Spleen (tissue), 7 donors: ENCODE results near the gene SFMBT1.

ENCODE experiments used
- POLR2AphosphoS5 ChIP-seq, 3 donors: sonication (generic); formaldehyde crosslinking; IDR thresholded peaks; one replicate each; pipeline ENCODE4 v1.5.1; 2017; ENCODE audit warnings: antibody characterized with exemption in 3 of 3
- TF ChIP-seq, protein P1 (sequence below), 11 experiments: fragments of 200-600 bp in 7 of 11; fragments of 450-650 bp in 4 of 11; sonication (generic) in 4 of 11; IDR thresholded peaks in 8 of 11; conservative IDR thresholded peaks in 3 of 11; 1 replicate in 7 of 11; 2 replicates in 4 of 11; pipeline versions ENCODE4 v1.4.0 to v1.8.0; 2016 to 2021; ENCODE audit warnings: antibody characterized with exemption in 11 of 11, inconsistent platforms in 4 of 11, mild to moderate bottlenecking in 1 of 11
- donor health status: DM: no; HTN: no; CAD: no; lungs with moderate emphysema.
- donor health status: DM: no; HTN: no; CAD: no.
- donor health status: DM: no; HTN: no; CAD: no.

GRCh38 chr3:52890735-52891134 lies 155.1 kb downstream of the SFMBT1 start:
- TF ChIP-seq POLR2AphosphoS5 (IDR thresholded peaks at IDR 0.05), result no peak
- TF ChIP-seq, protein P1, sequence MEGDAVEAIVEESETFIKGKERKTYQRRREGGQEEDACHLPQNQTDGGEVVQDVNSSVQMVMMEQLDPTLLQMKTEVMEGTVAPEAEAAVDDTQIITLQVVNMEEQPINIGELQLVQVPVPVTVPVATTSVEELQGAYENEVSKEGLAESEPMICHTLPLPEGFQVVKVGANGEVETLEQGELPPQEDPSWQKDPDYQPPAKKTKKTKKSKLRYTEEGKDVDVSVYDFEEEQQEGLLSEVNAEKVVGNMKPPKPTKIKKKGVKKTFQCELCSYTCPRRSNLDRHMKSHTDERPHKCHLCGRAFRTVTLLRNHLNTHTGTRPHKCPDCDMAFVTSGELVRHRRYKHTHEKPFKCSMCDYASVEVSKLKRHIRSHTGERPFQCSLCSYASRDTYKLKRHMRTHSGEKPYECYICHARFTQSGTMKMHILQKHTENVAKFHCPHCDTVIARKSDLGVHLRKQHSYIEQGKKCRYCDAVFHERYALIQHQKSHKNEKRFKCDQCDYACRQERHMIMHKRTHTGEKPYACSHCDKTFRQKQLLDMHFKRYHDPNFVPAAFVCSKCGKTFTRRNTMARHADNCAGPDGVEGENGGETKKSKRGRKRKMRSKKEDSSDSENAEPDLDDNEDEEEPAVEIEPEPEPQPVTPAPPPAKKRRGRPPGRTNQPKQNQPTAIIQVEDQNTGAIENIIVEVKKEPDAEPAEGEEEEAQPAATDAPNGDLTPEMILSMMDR (IDR thresholded peaks at IDR 0.05 in 8 of 11, conservative IDR thresholded peaks at IDR 0.05 in 3 of 11), result no peak
